Measurements from ENCODE around the gene PTPN12.
A peak's percentile ranks its signal among the peaks of the same experiment; 100 is the strongest.
"Not testable (repeated sequence)": the region's sequence is repeated elsewhere in the genome, so short reads cannot be mapped to it uniquely, and the experiment has no call there.

Gene PTPN12

DNA sequence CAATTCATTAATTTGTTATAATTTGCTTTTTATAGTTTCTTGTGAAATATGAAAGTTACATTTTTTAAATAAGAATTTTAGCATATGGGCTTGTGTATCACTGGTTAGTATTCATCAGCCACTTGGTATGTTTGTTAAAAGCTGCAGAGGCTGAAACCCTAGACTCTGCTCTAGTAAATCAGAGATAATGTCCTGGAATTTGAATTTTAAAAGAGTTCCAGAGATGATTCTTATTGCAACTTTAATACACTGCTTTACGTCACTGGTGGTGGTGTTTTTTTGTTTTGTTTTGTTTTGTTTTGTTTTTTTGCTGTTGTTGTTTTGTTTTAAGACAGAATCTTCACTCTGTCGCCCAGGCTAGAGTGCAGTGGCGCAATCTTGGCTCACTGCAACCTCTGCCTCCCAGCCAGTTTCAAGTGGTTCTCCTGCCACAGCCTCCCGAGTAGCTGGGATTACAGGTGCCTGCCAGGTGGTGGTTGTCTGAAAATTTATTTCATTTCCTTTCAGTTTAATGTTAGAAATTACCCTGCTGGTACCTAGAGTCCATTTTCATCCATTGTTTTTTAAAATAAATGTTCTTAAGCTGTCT is 43.8 kb downstream of the PTPN12 start:
- DNase-seq: no peak

DNA sequence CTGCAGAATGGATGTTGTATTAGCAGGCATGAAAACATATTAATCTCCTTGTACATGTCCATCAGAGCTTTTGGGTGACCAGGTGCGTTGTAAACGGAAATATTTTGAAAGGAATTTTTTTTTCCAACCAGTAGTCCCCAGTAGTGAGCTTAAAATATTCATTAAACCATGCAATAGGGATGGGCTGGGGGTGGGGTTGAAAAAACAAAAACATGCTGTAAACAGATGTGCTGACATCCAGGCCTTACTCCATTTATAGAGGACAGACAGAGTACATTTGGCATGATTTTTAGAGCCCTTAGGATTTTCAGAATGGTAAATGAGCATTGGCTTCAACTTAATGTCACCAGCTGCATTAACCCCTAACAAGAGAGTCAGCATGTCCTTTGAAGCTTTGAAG is 50.2 kb downstream of the PTPN12 start:
- no peak for DNase-seq

DNA sequence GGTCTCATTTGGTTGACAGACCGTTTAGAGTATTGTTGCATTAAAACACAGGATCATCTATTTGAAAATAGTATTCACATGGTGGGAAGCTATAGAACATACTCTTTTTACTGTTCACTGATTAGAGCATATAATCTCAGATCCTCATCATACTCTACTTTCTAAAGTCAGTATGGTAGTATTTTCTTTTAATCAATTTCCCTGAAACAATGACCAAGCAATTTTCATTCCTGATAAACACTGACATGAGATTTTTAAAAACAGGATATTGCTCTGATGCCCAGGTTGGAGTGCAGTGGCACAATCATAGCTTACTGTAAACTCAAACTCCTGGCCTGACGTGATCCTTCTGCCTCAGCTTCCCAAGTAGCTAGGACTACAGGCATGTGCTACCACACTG is 63.9 kb downstream of the PTPN12 start:
- DNase-seq: no peak

DNA sequence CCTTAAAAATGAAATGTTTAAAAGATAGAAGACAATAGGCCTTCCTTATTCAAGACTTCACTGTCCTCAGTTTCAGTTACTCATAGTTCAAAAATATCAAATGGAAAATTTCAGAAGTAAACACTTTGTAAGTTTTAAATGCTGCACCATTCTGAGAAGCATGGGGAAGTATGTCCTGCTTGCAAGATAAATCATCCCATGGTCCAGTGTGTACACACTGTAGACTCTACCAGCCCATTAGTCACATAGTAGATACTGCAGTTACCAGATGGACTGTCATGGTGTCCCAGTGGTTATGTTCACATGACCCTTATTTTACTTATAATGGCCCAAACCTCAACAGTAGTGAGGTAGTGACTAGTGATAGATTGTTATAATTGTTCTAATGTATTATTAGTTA is 69.5 kb downstream of the PTPN12 start:
- DNase-seq: no peak

DNA sequence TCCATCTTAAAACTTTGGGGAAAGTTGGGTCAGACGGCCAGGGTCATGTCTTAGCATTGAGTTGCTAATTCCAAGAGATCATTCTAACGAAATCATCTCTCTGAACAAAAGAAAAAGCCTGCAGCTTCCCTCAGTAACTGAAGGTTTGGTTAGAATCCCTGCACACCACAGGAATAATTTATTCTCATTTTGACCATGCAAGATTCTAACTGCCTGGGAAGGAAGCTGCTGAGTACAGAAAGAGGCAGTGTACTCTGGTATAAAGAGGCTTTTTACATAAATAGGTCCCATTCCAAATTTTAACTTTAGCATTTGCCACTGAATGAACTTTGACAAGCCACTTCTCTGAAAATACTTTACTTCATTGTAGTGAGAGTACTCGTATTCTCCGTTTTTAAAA is 82.2 kb downstream of the PTPN12 start:
- DNase-seq: no peak

DNA sequence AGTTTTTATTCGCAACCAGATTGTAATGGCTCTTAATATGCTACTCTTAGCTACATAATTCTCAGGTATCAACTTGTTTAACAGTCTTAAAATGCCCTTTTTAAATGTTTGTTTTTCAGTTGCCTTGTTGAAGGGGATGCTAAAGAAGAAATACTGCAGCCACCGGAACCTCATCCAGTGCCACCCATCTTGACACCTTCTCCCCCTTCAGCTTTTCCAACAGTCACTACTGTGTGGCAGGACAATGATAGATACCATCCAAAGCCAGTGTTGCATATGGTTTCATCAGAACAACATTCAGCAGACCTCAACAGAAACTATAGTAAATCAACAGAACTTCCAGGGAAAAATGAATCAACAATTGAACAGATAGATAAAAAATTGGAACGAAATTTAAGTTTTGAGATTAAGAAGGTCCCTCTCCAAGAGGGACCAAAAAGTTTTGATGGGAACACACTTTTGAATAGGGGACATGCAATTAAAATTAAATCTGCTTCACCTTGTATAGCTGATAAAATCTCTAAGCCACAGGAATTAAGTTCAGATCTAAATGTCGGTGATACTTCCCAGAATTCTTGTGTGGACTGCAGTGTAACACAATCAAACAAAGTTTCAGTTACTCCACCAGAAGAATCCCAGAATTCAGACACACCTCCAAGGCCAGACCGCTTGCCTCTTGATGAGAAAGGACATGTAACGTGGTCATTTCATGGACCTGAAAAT is 89.7 kb downstream of the PTPN12 start:
- DNase-seq: no peak

DNA sequence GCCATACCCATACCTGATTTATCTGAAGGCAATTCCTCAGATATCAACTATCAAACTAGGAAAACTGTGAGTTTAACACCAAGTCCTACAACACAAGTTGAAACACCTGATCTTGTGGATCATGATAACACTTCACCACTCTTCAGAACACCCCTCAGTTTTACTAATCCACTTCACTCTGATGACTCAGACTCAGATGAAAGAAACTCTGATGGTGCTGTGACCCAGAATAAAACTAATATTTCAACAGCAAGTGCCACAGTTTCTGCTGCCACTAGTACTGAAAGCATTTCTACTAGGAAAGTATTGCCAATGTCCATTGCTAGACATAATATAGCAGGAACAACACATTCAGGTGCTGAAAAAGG is 90.2 kb downstream of the PTPN12 start:
- no peak for DNase-seq

DNA sequence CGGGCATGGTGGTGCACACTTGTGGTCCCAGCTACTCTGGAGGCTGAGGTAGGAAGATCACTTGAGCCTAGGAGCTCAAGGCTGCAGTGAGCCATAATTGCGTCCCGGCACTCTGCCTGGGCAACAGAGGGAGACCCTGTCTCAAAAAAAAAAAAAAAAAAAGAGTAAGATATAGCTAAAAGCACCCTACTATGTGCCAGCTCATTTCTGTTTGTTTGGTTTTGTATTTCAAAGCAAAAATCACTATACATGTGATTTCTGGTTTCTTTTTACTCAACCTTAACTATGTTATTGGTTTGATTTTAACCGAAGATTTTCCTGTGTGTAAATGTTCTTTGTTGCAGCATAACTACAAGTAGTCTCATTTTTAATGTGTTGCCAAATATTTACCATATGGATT is 92.7 kb downstream of the PTPN12 start:
- no peak for DNase-seq

DNA sequence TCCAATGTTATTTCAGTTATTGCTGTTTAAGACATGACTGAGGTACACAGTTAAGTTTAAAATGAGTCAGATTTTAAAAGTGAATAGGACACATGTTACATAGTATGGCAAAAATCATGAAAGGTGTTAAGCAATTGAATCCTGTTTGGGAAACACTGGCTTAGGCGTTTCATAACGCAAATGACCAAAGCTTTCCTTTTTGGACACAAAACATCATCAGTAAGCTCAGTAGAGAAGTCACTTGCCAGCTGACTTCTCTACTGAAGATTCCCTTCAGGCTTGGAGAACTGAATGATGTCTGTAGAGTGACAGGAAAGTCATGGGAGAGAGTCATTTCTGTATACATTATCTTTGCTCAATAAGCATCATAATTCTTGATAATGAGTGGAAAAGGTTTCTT is 94.7 kb downstream of the PTPN12 start:
- DNase-seq: no peak

DNA sequence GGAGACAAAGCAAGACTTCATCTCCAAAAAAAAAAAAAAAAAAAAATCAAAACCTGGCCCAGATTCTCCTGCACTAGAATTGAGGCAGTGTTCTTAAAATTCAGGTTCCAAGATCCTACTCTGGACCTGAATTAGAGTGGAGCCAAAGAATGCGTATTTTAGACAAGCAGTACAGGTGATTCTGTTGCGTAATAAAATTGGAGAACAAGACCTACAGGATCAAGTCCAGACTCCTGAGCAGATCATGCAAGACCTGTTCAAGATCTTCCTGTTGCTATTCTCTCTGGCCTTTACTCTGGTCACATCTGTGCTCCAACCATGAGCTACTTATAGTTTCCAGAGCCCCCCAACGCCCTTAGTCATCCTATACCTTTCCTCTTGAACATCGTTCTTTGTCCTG is 107.7 kb downstream of the PTPN12 start:
- DNase-seq: no peak

DNA sequence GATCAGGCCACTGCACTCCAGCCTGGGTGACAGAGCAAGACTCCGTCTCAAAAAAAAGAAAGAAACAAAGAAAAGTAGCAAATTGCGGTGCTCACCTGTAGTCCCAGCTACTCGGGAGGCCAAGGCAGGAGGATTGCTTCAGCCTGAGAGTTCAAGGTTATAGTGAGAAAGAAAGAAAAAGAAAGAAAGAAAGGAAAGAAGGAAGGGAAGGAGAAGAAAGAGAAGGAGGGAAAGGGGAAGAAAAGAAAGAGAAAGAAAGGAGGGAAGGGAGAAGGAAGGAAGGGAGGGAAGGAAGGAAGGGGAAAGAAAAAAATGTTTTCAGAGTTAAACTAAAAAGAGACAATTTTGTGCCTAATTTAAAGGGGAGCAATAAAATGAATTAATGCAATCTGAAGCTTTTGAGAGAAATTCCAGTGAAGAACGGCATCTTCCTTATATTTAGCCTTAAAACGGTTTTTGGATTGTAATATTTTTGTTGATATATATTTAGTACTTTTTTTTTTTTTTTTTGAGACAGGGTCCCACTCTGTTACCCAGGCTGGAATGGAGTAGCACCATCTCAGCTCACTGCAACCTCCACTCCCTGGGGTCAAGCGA is 111.7 kb downstream of the PTPN12 start:
- DNase-seq: no peak

DNA sequence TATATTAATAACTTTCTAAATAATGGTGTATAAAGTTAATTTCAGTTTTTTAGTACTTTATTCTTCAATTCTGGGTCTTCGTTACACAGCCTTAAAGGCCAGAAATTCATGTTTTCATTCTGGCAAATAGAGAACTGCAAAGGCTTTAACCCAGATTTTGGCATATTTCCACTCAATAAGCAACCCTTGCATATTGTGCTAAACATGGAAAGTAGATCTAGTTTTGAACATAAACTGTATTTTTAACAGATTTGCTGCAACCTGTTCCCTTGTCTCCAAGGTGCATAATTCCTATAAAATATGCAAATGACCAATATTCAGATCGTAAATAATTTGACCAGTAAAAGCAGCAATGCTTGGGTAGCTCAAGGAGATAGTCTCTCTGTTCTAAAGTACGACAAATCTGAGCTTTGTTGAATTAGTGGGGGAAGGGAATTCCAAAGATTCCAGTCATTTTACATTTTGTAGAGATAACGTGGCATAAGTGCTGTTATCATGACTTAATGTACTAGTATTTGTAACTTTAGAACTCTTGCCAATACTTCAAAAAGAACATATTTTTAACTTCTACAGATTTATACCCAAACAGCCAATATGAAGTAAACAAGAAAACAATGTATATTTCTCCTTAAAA is 112.7 kb downstream of the PTPN12 start:
- no peak for DNase-seq

DNA sequence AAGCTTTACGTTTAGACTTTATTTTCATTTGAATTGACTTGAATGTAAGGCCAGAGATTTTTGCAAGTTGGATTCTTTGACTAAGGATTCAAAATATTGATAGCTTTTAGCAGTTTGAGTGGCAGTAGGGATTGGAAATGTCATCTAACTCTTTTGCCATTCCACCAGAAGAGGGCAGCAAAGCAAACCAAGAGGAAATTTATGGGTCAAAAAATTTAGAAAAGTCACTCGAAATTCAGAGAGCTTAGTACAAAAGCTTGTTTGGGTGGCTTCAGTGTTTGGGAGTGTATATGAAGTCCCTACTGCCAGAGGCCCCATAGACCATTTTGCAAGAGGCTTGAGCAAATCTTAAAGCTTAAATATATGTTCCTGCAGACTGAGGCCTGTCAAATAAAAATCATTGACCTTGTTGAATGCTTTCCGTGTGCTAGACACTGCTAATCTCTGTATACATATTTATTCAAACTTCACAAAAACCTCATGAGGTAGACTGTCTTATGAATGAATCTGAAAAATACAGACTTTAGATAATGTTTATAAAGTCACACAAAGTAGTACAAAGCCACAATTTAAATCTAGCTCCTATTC is 114.6 kb downstream of the PTPN12 start:
- peak; percentile 4 to 11 for DNase-seq

DNA sequence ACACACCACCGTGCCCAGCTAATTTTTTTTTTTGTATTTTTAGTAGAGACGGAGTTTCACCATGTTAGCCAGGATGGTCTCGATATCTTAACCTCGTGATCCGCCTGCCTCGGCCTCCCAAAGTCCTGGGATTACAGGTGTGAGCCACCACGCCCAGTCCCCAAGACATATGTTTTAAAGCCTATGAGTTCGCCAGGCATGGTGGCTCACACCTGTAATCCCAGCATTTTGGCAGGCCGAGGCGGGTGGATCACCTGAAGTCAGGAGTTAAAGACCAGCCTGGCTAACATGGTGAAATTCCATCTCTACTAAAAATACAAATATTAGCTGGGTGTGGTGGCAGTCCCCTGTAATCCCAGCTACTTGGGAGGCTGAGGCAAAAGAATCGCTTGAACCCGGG is 115.7 kb downstream of the PTPN12 start:
- not testable (repeated sequence) for DNase-seq

DNA sequence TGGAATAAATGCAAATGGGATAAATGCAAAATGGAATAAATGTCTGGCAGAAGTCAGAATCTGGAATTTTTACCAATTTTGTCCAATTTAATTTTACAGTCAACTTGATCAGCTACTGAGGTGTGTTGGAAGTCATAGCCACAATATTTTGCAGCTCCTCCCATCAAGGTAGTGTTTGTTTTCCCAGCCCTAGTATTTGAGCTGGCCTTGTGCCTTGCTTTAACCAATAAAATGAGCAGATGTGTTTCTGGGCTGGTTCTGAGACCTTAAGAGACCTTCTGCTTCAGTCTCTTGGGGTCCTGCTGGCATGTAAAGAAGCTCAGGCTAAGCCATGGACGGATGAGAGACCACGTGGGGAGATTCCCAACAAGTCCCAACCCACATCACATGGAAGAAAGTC is 116.5 kb downstream of the PTPN12 start:
- DNase-seq: no peak

DNA sequence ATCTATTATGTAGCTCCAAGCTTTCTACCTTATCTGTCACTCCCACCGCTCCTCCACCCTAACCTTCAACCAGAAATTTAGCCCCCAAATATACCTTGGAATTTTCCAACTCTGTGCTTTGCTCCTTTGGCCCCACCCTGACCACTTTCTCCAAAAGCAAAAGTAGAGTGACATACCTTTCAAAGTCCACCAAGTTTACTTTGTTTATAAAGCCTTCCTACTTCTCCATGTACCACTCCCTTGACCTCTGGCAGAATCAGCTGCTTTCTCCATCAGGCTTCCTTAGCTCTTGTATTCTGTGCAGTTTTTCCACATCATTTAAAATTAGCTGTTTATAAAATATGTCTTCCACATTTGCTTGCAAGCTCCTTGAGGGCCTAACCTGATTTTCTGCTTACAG is 118.3 kb downstream of the PTPN12 start:
- no peak for DNase-seq

DNA sequence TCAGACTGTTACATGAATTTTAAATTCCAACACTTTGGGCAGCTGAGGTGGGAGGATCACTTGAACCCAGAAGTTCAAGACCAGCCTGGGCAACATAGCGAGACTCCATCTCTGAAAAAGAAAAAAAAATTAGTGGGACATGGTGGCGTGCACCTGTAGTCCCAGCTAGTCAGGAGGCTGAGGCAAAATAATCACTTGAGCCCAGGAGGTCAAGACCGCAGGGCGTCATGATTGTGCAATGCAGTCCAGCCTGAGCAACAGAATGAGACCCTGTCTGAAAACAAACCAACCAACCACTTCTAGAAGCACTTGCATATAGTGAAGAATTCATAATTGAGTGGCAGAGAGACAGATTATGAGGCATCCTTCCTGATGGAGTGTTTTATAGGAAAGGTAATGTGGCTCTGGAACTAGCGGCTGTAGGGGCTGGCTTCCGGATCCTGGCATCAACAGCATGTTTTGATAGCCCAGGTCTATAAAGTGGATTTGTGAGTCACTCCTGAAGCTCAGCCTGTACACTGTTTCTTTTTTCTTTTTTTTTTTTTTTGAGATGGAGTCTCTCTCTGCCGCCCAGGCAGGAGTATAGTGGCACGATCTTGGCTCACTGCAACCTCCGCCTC is 118.9 kb downstream of the PTPN12 start:
- DNase-seq: no peak

DNA sequence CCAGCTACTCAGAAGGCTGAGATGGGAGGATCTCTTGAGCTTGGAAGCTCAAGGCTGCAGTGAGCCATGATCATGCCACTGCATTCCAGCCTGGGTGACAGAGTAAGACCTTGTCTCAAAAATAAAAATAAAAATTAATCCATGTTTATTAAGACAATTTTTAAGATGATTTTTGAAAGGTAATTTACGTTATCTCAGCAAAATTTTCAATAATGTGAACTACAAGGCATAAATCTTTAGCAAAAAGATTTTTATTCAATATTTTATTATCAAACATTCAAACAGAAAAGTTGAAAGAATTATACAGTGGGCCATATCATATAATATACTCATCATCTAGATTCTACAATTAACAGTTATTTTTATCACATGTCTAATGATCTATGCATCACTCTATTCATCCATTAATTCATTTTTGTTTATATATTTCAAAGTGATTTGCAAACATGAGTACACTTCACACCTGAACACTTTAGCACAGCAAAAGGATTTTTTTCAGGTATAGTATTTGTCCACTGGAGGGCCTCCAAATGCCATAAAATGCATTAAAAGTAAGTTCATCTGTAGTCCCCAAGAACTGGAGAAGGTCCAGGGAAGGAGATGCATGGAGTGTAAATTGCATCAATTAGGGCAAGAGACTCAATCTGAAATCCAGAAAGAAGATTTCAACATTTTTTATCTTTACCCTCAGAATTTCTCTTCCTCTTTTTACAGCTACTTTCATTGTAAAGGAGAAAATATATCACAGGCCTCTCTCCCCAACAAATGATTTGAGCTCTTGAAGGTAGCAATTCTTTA is 120.5 kb downstream of the PTPN12 start:
- DNase-seq: no peak

DNA sequence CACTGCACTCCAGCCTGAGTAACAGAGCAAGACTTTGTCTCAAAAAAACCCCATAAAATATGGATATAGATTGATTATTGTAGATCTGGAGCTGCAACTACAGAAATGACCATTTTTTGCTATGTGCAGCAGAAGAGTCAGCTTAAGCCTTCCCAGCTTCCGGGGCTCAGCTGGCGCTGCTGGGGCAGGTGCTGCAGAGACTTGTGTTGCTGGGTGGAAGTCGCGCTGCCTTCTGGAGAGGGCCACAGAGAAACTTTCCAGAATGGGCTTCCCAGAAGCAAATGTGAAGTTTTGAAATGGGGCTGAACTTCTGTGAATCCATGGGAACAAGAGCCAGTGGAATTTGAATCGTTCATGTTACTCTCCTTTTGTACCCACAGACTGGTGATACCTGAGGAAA is 121.8 kb downstream of the PTPN12 start:
- DNase-seq: no peak

DNA sequence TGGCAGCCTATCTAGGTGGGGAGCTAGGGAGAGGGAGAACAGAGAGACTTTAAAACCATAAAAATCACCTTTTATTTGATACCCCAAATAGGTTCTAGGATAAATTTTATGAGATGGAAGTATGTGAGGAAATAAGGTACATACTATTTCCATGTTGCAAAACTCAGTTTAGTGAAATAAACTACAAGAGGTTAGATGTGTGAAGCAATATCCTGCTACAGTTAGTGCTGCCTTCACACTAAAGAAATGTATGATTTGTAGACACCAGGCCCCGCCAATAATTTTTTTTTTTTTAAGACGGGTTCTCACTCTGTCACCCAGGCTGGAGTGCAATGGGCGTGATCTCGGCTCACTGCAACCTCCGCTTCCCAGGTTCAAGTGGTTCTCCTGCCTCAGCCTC is 124.7 kb downstream of the PTPN12 start:
- no peak for DNase-seq

DNA sequence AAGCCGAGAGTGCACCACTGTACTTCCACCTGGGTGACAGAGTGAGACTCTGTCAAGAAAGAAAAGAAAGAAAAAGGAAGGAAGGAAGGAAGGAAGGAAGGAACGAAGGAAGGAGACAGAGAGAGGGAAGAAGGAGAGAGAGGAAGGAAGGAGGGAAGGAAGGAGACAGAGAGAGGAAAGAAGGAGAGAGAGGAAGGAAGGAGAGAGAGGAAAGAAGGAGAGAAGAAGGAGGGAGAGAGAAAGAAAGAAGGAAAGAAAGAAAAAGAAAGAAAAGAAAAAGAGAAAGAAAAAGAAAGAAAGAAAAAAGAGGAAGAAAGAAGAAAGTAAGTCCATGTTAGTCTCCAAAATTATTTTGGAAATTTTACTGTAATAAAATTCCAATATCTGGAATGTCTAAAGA is 125.8 kb downstream of the PTPN12 start:
- DNase-seq: no peak

DNA sequence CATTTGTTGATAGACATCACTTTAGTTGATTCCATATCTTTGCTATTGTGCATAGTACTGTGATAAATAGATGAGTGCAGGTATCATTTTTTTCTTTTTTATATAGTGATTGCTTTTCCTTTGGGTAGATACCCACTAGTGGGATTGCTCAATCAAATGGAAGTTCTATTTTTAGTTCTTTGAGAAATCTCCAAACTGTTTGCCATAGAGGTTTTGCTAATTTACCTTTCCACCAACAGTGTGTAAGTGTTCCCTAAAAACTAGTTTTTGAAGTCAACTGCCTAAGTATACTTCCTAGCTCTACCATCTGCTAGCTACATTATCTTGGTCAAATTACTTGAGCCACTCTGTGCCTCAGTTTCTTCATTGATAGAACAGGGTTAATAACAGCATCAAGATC is 127.6 kb downstream of the PTPN12 start:
- DNase-seq: no peak

DNA sequence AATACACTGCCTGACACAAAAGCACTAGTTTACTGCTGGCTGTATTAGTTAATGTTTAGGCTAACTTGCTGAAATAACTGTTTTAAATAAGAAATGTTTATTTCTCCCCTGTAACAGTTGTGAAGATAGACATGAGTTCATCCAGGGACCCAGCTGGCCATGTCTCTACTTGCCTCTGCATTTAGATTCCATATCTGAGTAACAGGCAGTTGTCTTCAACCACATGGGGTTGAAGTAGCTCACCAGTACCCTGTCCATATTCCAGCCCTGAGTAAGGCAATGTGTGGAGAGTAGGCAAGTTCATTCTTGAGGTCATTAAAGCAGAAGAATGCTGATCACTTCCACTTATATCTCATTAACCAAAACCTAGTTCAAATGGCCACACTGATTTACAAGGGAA is 128.1 kb downstream of the PTPN12 start:
- DNase-seq: no peak

Data from activated CD4-positive, alpha-beta T cell treated with anti-CD3 and anti-CD28 coated beads, Interleukin-2, amount 50 U/mL, for 4 hours (primary cell).